T-cell (primary cell): Measurements from ENCODE around the gene CENPM. TPM values are rescaled to one million over a fixed set of nuclear protein-coding genes. Genes with fewer than 3 reads are reported as not detected.

ENCODE experiments used
- ATAC-seq, 4 experiments: fragments of 200-7000 bp in 3 of 4; fragments of 150-1000 bp in 1 of 4; cut with Tn5 transposase; replicated peaks in 1 of 4; 1 replicate in 3 of 4; 2 replicates in 1 of 4; pipeline ENCODE4 v1.10.0; 2021; ENCODE audit warnings: moderate library complexity in 3 of 4, mild to moderate bottlenecking in 2 of 4, moderate number of reproducible peaks in 1 of 4
- CTCF ChIA-PET, 2 donors: fragments of 300-600 bp; sonication (Branson Sonifier 250); formaldehyde crosslinking; loops; one replicate each; lab custom pipeline; 2022; ENCODE audit warnings: antibody characterized with exemption in 2 of 2; lab: Charles Lee
- POLR2A ChIA-PET, 2 donors: fragments of 300-600 bp; sonication (Branson Sonifier 250); formaldehyde crosslinking; loops; one replicate each; lab custom pipeline; 2022; ENCODE audit warnings: antibody characterized with exemption in 2 of 2; lab: Charles Lee
- DNase-seq, 35 experiments: peaks; one replicate each; pipeline versions ENCODE4 v3.0.0 to v3.0.0-alpha.2; 2013 to 2023
- H3K27ac ChIP-seq: one replicate; pipeline ENCODE4 v1.5.1; 2013; ENCODE audit warnings: low read length
- H3K27me3 ChIP-seq, 2 experiments: replicated peaks in 1 of 2; 1 replicate in 1 of 2; 2 replicates in 1 of 2; pipeline versions ENCODE4 v1.6.1 to v1.7.0; 2013; ENCODE audit warnings: low read length in 1 of 2, mixed read lengths in 1 of 2; ENCODE audit not compliant: control insufficient read depth in 2 of 2, insufficient read depth in 2 of 2; ENCODE audit errors: extremely low read depth in 1 of 2
- H3K36me3 ChIP-seq, 2 donors: 1 replicate in 1 of 2; 2 replicates in 1 of 2; pipeline versions ENCODE4 v1.6.1 to v1.7.0; 2013; ENCODE audit warnings: low read length in 1 of 2; ENCODE audit not compliant: control insufficient read depth in 2 of 2, insufficient read depth in 1 of 2; ENCODE audit errors: extremely low read depth in 1 of 2
- H3K4me1 ChIP-seq, 2 experiments: 1 replicate in 1 of 2; 2 replicates in 1 of 2; pipeline versions ENCODE4 v1.6.1 to v1.7.0; 2013; ENCODE audit warnings: low read length in 2 of 2, mixed read lengths in 1 of 2; ENCODE audit not compliant: insufficient read depth in 2 of 2, control insufficient read depth in 1 of 2; ENCODE audit errors: extremely low read depth in 1 of 2
- H3K4me3 ChIP-seq, 2 donors: 1 replicate in 1 of 2; 2 replicates in 1 of 2; pipeline versions ENCODE4 v1.5.1 to v1.7.0; 2013; ENCODE audit warnings: mild to moderate bottlenecking in 2 of 2, low read length in 1 of 2, moderate library complexity in 1 of 2; ENCODE audit not compliant: control insufficient read depth in 1 of 2; ENCODE audit errors: extremely low read depth in 1 of 2
- H3K9me3 ChIP-seq: 2 replicates; pipeline ENCODE4 v1.7.0; 2013
- H3K27ac Mint-ChIP-seq, 2 donors: one replicate each; pipeline ENCODE4 v1.8.0; 2020 to 2021; ENCODE audit warnings: mild to moderate bottlenecking in 2 of 2, mixed read lengths in 2 of 2
- H3K27me3 Mint-ChIP-seq, 2 donors: one replicate each; pipeline ENCODE4 v1.8.0; 2021 to 2022; ENCODE audit warnings: mixed read lengths in 2 of 2
- H3K36me3 Mint-ChIP-seq: one replicate; pipeline ENCODE4 v1.8.0; 2021; ENCODE audit warnings: mixed read lengths
- H3K4me1 Mint-ChIP-seq, 3 donors: one replicate each; pipeline ENCODE4 v1.8.0; 2020 to 2022; ENCODE audit warnings: mixed read lengths in 3 of 3, mild to moderate bottlenecking in 1 of 3
- H3K4me3 Mint-ChIP-seq, 3 donors: one replicate each; pipeline ENCODE4 v1.8.0; 2020 to 2022; ENCODE audit warnings: mild to moderate bottlenecking in 3 of 3, mixed read lengths in 3 of 3, moderate library complexity in 3 of 3
- H3K9me3 Mint-ChIP-seq, 3 donors: one replicate each; pipeline ENCODE4 v1.8.0; 2020 to 2022; ENCODE audit warnings: mixed read lengths in 3 of 3
- WGBS: methylation state at CpG from one replicate; pipeline ENCODE4 v1.1.5; 2013; ENCODE audit warnings: missing lambda C conversion rate; ENCODE audit not compliant: insufficient coverage; 5-methylcytosine and 5-hydroxymethylcytosine counted together
- total RNA-seq, 35 experiments: library from RNA in 6 of 35; stranded (reverse) in 6 of 35; fragments of 120-200 nt in 1 of 35; gene quantifications; one replicate each; pipeline versions ENCODE4 v1.2.1 to v1.2.4 and lab custom pipeline; 2013 to 2026

The CENPM gene
- total RNA-seq, 5 donors from 2014 or later (not counting 1 experiment from before 2014, with no cell fraction given): 5.1 to 16.7 (median 7.9) TPM

DNA sequence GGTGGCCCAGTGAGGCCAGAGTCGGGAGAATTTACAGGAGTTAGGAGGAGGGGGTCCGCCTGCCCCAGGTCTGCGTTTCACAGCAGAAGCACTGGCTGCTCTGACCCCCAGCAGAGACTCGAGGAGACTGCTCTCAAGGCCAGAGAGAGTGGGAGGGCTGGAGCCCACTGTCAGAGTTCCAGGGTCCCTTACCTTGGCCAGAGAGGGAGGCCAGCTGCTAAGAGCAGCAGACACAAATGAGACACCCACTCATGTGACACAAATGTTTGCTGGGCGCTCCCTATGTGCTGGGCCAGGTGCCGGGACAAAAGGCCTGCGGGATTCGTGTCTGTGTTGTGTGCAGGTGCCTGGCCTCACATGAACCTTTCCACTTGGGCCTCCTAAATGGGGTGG, 17.5 kb downstream of the CENPM start:
- Mint-ChIP-seq H3K36me3 (no peaks in the 10 kb centered on the region), H3K27me3 (no peaks in the 10 kb centered on the region), H3K4me1 (peaks cover 17 to 30% (median 21%) of the 10 kb centered on the region in 3 donors), H3K9me3 (no peaks in the 10 kb centered on the region), H3K27ac (no peak overlapping the region), H3K4me3 (peak overlapping the region in 1 of 3 donors; percentile 6)
- POLR2A ChIA-PET: no interaction called here
- Histone ChIP-seq H3K27me3 (peaks cover 0 to 17% of the 10 kb centered on the region in 2 experiments), H3K9me3 (no peaks in the 10 kb centered on the region), H3K4me1 (peaks cover 0 to 37% of the 10 kb centered on the region in 2 experiments), H3K36me3 (no peaks in the 10 kb centered on the region), H3K27ac (no peak overlapping the region), H3K4me3 (no peak overlapping the region)
- ATAC-seq (no peak), DNase-seq (no peak)
- CTCF ChIA-PET: interaction anchor here in 1 of 2 donors (4.5 kb wide), 1 partner anchor 11 kb away, joined by 48 read pairs; no protein-coding TSS in a partner anchor
- 93% methylated on average over 8 of the region's 8 CpGs for WGBS

- ChIA-PET POLR2A (no interaction called here), CTCF (interaction anchor here (0.6 to 4.5 kb wide), 3 partner anchors 11 to 156 kb away, joined by 3 to 48 read pairs (median 7); no protein-coding TSS in a partner anchor)
- no peaks in the 10 kb centered on the region for H3K9me3 ChIP-seq
- Mint-ChIP-seq H3K36me3 (no peaks in the 10 kb centered on the region), H3K9me3 (no peaks in the 10 kb centered on the region), H3K4me3 (peak overlapping the region in 2 of 3 donors; percentile 6 to 16), H3K27me3 (no peaks in the 10 kb centered on the region), H3K4me1 (peaks cover 17 to 30% (median 21%) of the 10 kb centered on the region in 3 donors), H3K27ac (no peak overlapping the region)
- 67% methylated on average over 10 of the region's 14 CpGs for WGBS
- no peak overlapping the region for H3K27ac ChIP-seq
- no peak overlapping the region for H3K4me3 ChIP-seq
- H3K4me1 ChIP-seq: peaks cover 0 to 37% of the 10 kb centered on the region in 2 experiments
- H3K36me3 ChIP-seq: no peaks in the 10 kb centered on the region
- DNase-seq (no peak), ATAC-seq (no peak)
- H3K27me3 ChIP-seq: peaks cover 0 to 17% of the 10 kb centered on the region in 2 experiments
These were observed 18.1 kb downstream of the CENPM start for GRCh38 chr22:41928593-41929417.

GRCh38 chr22:41927813-41928212, 19.1 kb downstream of the CENPM start:
- H3K9me3 Mint-ChIP-seq: no peaks in the 10 kb centered on the region
- H3K4me1 ChIP-seq: peaks cover 0 to 34% of the 10 kb centered on the region in 2 experiments
- POLR2A ChIA-PET: no interaction called here
- 87% methylated on average over 5 of the region's 6 CpGs for WGBS
- no peak overlapping the region for H3K4me3 ChIP-seq
- peaks cover 16 to 29% (median 21%) of the 10 kb centered on the region in 3 donors for H3K4me1 Mint-ChIP-seq
- H3K27ac Mint-ChIP-seq: peak overlapping the region in 1 of 2 donors; percentile 71
- H3K36me3 ChIP-seq: no peaks in the 10 kb centered on the region
- DNase-seq (no peak), ATAC-seq (no peak)
- CTCF ChIA-PET: interaction anchor here in 1 of 2 donors (4.5 kb wide), 1 partner anchor 12 kb away, joined by 48 read pairs; no protein-coding TSS in a partner anchor
- H3K36me3 Mint-ChIP-seq: no peaks in the 10 kb centered on the region
- no peak overlapping the region for H3K27ac ChIP-seq
- no peaks in the 10 kb centered on the region for H3K27me3 Mint-ChIP-seq
- H3K4me3 Mint-ChIP-seq: peak overlapping the region in 2 of 3 donors; percentile 74 to 76
- H3K9me3 ChIP-seq: no peaks in the 10 kb centered on the region
- peaks cover 0 to 19% of the 10 kb centered on the region in 2 experiments for H3K27me3 ChIP-seq

- peak overlapping the region; percentile 39 to 69 for H3K27ac Mint-ChIP-seq
- Histone ChIP-seq H3K4me1 (peaks cover 0 to 34% of the 10 kb centered on the region in 2 experiments), H3K27ac (no peak overlapping the region), H3K36me3 (no peaks in the 10 kb centered on the region), H3K9me3 (no peaks in the 10 kb centered on the region), H3K4me3 (peak overlapping the region; percentile 32 to 37), H3K27me3 (peaks cover 0 to 19% of the 10 kb centered on the region in 2 experiments)
- no peaks in the 10 kb centered on the region for H3K9me3 Mint-ChIP-seq
- H3K4me3 Mint-ChIP-seq: peak overlapping the region; percentile 78 to 79 (median 79)
- POLR2A ChIA-PET: interaction anchor here in 1 of 2 donors (0.8 to 1.0 kb wide), 3 partner anchors 14 to 125 kb away, joined by 5 to 9 read pairs (median 5); partner anchors contain the start of gene CCDC134
- no peaks in the 10 kb centered on the region for H3K27me3 Mint-ChIP-seq
- H3K36me3 Mint-ChIP-seq: no peaks in the 10 kb centered on the region
- CTCF ChIA-PET: interaction anchor here (0.5 to 4.5 kb wide), 13 partner anchors 14 to 975 kb away, joined by 3 to 48 read pairs (median 4); partner anchors contain the start of genes SNU13 (in 1 of the 2) and SREBF2 (in 1 of the 2)
- DNase-seq (peak; percentile 39 to 86 (median 69)), ATAC-seq (peak; percentile 81 to 87 (median 86))
- WGBS: 6% methylated on average over 29 of the region's 48 CpGs
- peaks cover 16 to 24% (median 21%) of the 10 kb centered on the region in 3 donors for H3K4me1 Mint-ChIP-seq
These were observed 21.0 kb downstream of the CENPM start for GRCh38 chr22:41925783-41926460.

- Mint-ChIP-seq H3K4me3 (no peak overlapping the region), H3K9me3 (no peaks in the 10 kb centered on the region), H3K27me3 (no peaks in the 10 kb centered on the region), H3K4me1 (peaks cover 22 to 32% (median 29%) of the 10 kb centered on the region in 3 donors), H3K36me3 (no peaks in the 10 kb centered on the region), H3K27ac (no peak overlapping the region)
- ChIA-PET POLR2A (interaction anchor here (0.7 to 1.1 kb wide), 4 partner anchors 11 to 226 kb away, joined by 3 read pairs; no protein-coding TSS in a partner anchor), CTCF (interaction anchor here in 1 of 2 donors (0.6 to 1.7 kb wide), 2 partner anchors 17 to 84 kb away, joined by 3 to 6 read pairs; no protein-coding TSS in a partner anchor)
- 88% methylated on average over 7 of the region's 14 CpGs for WGBS
- Histone ChIP-seq H3K27me3 (peaks cover 0 to 30% of the 10 kb centered on the region in 2 experiments), H3K9me3 (no peaks in the 10 kb centered on the region), H3K4me1 (peaks cover 3 to 46% of the 10 kb centered on the region in 2 experiments), H3K27ac (no peak overlapping the region), H3K36me3 (no peaks in the 10 kb centered on the region), H3K4me3 (no peak overlapping the region)
- ATAC-seq (no peak), DNase-seq (no peak)
These were observed 23.2 kb downstream of the CENPM start for GRCh38 chr22:41923595-41924276.
